Cardiac muscle cell (in vitro differentiated cells and primary cell): ENCODE measurements around the gene AUTS2. TPM values are rescaled to one million over a fixed set of nuclear protein-coding genes. Genes with fewer than 3 reads are reported as not detected.

Experiments used
- DNase-seq, 2 donors: peaks; one replicate each; pipeline versions ENCODE4 v3.0.0 to v3.0.0-alpha.2; 2010 to 2017; ENCODE audit warnings: low read depth in 1 of 2, low spot score in 1 of 2
- H3K27ac ChIP-seq: fragments of 200-600 bp; sonication (generic); 2 replicates; pipeline ENCODE4 v1.5.1; 2016
- H3K27me3 ChIP-seq: fragments of 200-600 bp; sonication (generic); 2 replicates; pipeline ENCODE4 v1.6.0; 2016; ENCODE audit warnings: control low read depth
- H3K36me3 ChIP-seq: fragments of 200-600 bp; sonication (generic); 2 replicates; pipeline ENCODE4 v1.5.1; 2016; ENCODE audit warnings: control low read depth
- H3K4me1 ChIP-seq: fragments of 200-600 bp; sonication (generic); 2 replicates; pipeline ENCODE4 v1.8.1; 2017; ENCODE audit warnings: low read depth, mild to moderate bottlenecking, mixed run types
- H3K4me3 ChIP-seq: fragments of 200-600 bp; sonication (generic); 2 replicates; pipeline ENCODE4 v1.5.1; 2016; ENCODE audit warnings: mild to moderate bottlenecking
- H3K9me3 ChIP-seq: fragments of 200-600 bp; sonication (generic); 2 replicates; pipeline ENCODE4 v1.5.1; 2017; ENCODE audit warnings: low read depth, mild to moderate bottlenecking, control low read depth
- polyA plus RNA-seq: library from polyadenylated mRNA; unstranded; fragments of >200 nt; fragmentation: Nextera tagmentation; extraction: Ambion mirVana; gene quantifications from 2 replicates; pipeline ENCODE4 v1.2.1, GENCODE V29; 2016
- total RNA-seq: library from RNA; depleted of rRNA; stranded (reverse); fragments of >200 nt; gene quantifications from 2 replicates; pipeline ENCODE4 v1.2.3, GENCODE V29; 2016
- TF ChIP-seq, protein P1 (sequence below): IDR thresholded peaks from 2 replicates; pipeline ENCODE4 v1.5.1; 2012; ENCODE audit warnings: low read depth, mild to moderate bottlenecking, low read length

Gene AUTS2
- total and polyA plus RNA-seq, 2 experiments from 2014 or later, result 41.0 to 45.5 TPM

DNA sequence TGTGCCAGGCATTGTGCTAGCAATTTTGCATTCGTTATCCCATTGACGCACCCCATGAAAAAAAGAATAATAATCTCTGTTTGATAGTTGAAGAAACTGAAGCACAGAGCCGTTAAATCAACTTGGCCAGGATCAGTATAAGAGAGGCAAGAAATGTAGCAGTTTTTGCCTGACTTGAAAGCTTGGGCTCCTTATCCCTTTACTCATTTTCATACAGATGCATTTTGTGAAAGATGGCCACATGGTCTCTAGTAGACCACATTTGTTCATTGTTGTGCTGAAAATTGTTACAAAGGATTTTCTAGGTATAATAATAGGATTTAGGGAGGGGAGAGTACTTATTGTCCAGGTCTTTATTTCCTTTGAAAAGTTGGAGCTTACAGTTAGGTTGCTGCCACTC, 14.7 kb downstream of the AUTS2 start:
- H3K4me1 ChIP-seq, result peaks cover 20% of the 10 kb centered on the region
- no peak for DNase-seq
- TF ChIP-seq, protein P1, sequence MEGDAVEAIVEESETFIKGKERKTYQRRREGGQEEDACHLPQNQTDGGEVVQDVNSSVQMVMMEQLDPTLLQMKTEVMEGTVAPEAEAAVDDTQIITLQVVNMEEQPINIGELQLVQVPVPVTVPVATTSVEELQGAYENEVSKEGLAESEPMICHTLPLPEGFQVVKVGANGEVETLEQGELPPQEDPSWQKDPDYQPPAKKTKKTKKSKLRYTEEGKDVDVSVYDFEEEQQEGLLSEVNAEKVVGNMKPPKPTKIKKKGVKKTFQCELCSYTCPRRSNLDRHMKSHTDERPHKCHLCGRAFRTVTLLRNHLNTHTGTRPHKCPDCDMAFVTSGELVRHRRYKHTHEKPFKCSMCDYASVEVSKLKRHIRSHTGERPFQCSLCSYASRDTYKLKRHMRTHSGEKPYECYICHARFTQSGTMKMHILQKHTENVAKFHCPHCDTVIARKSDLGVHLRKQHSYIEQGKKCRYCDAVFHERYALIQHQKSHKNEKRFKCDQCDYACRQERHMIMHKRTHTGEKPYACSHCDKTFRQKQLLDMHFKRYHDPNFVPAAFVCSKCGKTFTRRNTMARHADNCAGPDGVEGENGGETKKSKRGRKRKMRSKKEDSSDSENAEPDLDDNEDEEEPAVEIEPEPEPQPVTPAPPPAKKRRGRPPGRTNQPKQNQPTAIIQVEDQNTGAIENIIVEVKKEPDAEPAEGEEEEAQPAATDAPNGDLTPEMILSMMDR, result no peak
- no peak overlapping the region for H3K27ac ChIP-seq
- H3K27me3 ChIP-seq, result peaks cover 3% of the 10 kb centered on the region
- no peak overlapping the region for H3K4me3 ChIP-seq
- H3K36me3 ChIP-seq, result no peaks in the 10 kb centered on the region
- no peaks in the 10 kb centered on the region for H3K9me3 ChIP-seq

DNA sequence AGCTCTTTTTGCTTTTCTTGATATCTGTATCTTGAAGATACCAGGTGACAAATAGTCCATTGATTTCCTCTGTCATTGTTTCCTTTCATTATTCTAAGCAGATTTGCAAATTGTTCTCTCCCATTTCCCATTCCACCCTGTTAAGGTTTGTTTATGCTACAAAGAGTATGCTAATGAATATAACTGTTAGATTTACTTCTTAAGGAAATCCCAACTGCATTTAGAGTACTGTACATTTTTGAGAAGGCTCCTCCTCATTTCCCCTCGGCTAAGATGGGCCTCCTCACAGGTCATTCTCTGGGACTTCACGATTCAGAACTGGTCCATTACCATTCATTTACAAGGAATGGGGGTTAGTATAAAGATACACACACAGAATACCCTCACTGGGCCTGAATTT, 15.6 kb downstream of the AUTS2 start:
- H3K4me1 ChIP-seq, result peaks cover 20% of the 10 kb centered on the region
- TF ChIP-seq, protein P1, result no peak
- H3K36me3 ChIP-seq, result no peaks in the 10 kb centered on the region
- no peak overlapping the region for H3K4me3 ChIP-seq
- H3K27ac ChIP-seq, result no peak overlapping the region
- DNase-seq, result no peak
- H3K27me3 ChIP-seq, result no peaks in the 10 kb centered on the region
- no peaks in the 10 kb centered on the region for H3K9me3 ChIP-seq

GRCh38 chr7:69615685-69616084, 17.4 kb downstream of the AUTS2 start:
- Histone ChIP-seq H3K27ac (no peak overlapping the region), H3K4me3 (no peak overlapping the region), H3K9me3 (no peaks in the 10 kb centered on the region), H3K27me3 (no peaks in the 10 kb centered on the region), H3K4me1 (peaks cover 30% of the 10 kb centered on the region), H3K36me3 (no peaks in the 10 kb centered on the region)
- TF ChIP-seq, protein P1, result no peak
- no peak for DNase-seq

DNA sequence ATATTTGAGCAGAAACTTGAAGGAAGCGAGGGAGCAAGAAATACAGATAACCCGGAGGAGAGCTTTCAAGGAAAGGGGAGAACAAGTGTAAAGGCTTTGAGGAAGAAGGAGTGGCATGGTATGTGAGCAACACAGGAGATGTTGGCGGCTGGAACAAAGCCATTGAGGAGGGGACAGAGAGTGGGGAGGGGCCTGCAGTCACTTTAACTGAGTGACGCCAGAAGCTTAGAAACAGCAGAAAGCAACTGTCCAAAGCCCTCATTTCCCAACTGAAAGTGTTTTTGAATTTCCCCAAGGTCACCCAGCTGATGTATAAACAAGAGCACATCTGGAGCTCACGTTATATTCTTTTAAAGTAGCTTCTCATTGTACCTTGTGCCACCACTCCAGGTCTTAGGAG, 19.1 kb downstream of the AUTS2 start:
- H3K4me3 ChIP-seq, result no peak overlapping the region
- peak overlapping the region; percentile 6 for H3K27ac ChIP-seq
- H3K27me3 ChIP-seq, result no peaks in the 10 kb centered on the region
- H3K9me3 ChIP-seq, result no peaks in the 10 kb centered on the region
- H3K4me1 ChIP-seq, result peaks cover 43% of the 10 kb centered on the region
- TF ChIP-seq, protein P1, result no peak
- no peak for DNase-seq
- H3K36me3 ChIP-seq, result no peaks in the 10 kb centered on the region

- Histone ChIP-seq H3K4me1 (peaks cover 36% of the 10 kb centered on the region), H3K27me3 (no peaks in the 10 kb centered on the region), H3K36me3 (no peaks in the 10 kb centered on the region), H3K9me3 (no peaks in the 10 kb centered on the region), H3K4me3 (no peak overlapping the region), H3K27ac (no peak overlapping the region)
- no peak for DNase-seq
- TF ChIP-seq, protein P1, result no peak
These were observed 20.8 kb downstream of the AUTS2 start for GRCh38 chr7:69619054-69619453.

- H3K36me3 ChIP-seq, result no peaks in the 10 kb centered on the region
- H3K4me3 ChIP-seq, result no peak overlapping the region
- H3K27ac ChIP-seq, result no peak overlapping the region
- peaks cover 41% of the 10 kb centered on the region for H3K4me1 ChIP-seq
- no peaks in the 10 kb centered on the region for H3K9me3 ChIP-seq
- TF ChIP-seq, protein P1, result no peak
- DNase-seq, result no peak
- no peaks in the 10 kb centered on the region for H3K27me3 ChIP-seq
These were observed 21.4 kb downstream of the AUTS2 start for GRCh38 chr7:69619635-69620034.
